GM23338 (cell line): ENCODE results near the gene CMIP.

Source experiments
- CREB1 ChIP-seq: fragments of 250-450 bp; sonication (Bioruptor Pico); IDR thresholded peaks from 2 replicates; pipeline ENCODE4 v1.5.0; 2020; ENCODE audit warnings: low read depth, mild to moderate bottlenecking, moderate library complexity
- CTCF ChIP-seq, 2 experiments: fragments of 200-600 bp in 1 of 2; sonication (generic) in 1 of 2; conservative IDR thresholded peaks; 2 replicates each; pipeline versions ENCODE4 v1.5.1 to v1.6.1; 2016 to 2017; ENCODE audit warnings: antibody characterized with exemption in 2 of 2, low read depth in 2 of 2, mild to moderate bottlenecking in 2 of 2, moderate library complexity in 1 of 2
- ETS1 ChIP-seq: IDR thresholded peaks from 2 replicates; pipeline ENCODE4 v1.6.1; 2016; ENCODE audit warnings: antibody characterized with exemption
- EZH2 ChIP-seq: fragments of 200-600 bp; sonication (generic); IDR thresholded peaks from one replicate; pipeline ENCODE4 v1.8.0; 2017; ENCODE audit warnings: antibody characterized with exemption, mild to moderate bottlenecking, low read depth; ENCODE audit not compliant: unreplicated experiment
- EZH2phosphoT487 ChIP-seq: fragments of 200-600 bp; sonication (generic); IDR thresholded peaks from one replicate; pipeline ENCODE4 v1.8.1; 2018; ENCODE audit warnings: antibody characterized with exemption; ENCODE audit not compliant: unreplicated experiment
- JUNB ChIP-seq: IDR thresholded peaks from one replicate; pipeline ENCODE4 v1.6.1; 2016; ENCODE audit warnings: antibody characterized with exemption; ENCODE audit not compliant: unreplicated experiment
- NANOG ChIP-seq: IDR thresholded peaks from 2 replicates; pipeline ENCODE4 v1.6.1; 2016; ENCODE audit warnings: antibody characterized with exemption, borderline replicate concordance
- POLR2AphosphoS5 ChIP-seq: IDR thresholded peaks from 2 replicates; pipeline ENCODE4 v1.6.1; 2016; ENCODE audit warnings: antibody characterized with exemption, low read depth
- REST ChIP-seq: IDR thresholded peaks from one replicate; pipeline ENCODE4 v1.6.1; 2018; ENCODE audit warnings: antibody characterized with exemption; ENCODE audit not compliant: unreplicated experiment
- ZNF114 ChIP-seq: fragments of 250-450 bp; sonication (Bioruptor Pico); IDR thresholded peaks from 2 replicates; pipeline ENCODE4 v1.5.0; 2020; ENCODE audit warnings: mild to moderate bottlenecking, moderate library complexity
- ZNF331 ChIP-seq: fragments of 250-450 bp; sonication (Bioruptor Pico); IDR thresholded peaks from 2 replicates; pipeline ENCODE4 v1.5.0; 2020; ENCODE audit warnings: low read depth, mild to moderate bottlenecking, moderate library complexity

DNA sequence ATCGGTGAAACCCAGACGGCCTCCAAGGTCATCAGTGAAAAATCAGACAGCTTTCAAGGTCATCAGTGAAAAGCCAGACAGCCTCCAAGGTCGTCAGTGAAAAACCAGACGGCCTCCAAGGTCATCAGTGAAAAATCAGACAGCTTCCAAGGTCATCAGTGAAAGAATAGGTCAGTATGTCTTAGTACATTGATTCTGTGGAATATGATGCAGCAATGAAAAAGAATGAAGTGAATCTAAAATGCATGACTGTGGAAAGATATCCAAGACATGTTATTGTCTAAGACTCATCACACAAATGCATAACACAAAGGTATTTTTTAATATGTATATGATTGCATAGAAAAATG, 72.5 kb downstream of the CMIP start:
- no peak for TF ChIP-seq CTCF (conservative IDR thresholded peaks at IDR 0.05; ENCODE audit: low read depth in 2 of 2)
- no peak for TF ChIP-seq JUNB
- TF ChIP-seq POLR2AphosphoS5 = no peak
- TF ChIP-seq EZH2 = no peak
- no peak for TF ChIP-seq ETS1
- TF ChIP-seq REST = no peak
- no peak for TF ChIP-seq EZH2phosphoT487
- no peak for TF ChIP-seq CREB1 (CRISPR knock-in tag)
- TF ChIP-seq NANOG = no peak
- TF ChIP-seq ZNF331 (CRISPR knock-in tag) = no peak
- TF ChIP-seq ZNF114 = no peak
